Caco-2 (cell line): ENCODE measurements around the gene UTP11. TPM values are rescaled to one million over a fixed set of nuclear protein-coding genes. Genes with fewer than 3 reads are reported as not detected.

Source experiments
- BruUV-seq: library from RNA; stranded (reverse); fragments of 400-500 nt; replicated peaks from 2 replicates; lab custom pipeline; 2021; lab: Mats Ljungman, UMichigan
- CTCF ChIA-PET: fragments of 300-600 bp; sonication (Branson Sonifier 250); formaldehyde crosslinking; loops from one replicate; lab custom pipeline; 2022; ENCODE audit warnings: antibody characterized with exemption; lab: Charles Lee
- POLR2A ChIA-PET: fragments of 300-600 bp; sonication (Branson Sonifier 250); formaldehyde crosslinking; loops from one replicate; lab custom pipeline; 2022; ENCODE audit warnings: antibody characterized with exemption; lab: Charles Lee
- DNase-seq, 2 experiments: peaks; one replicate each; pipeline versions ENCODE4 v3.0.0 to v3.0.0-alpha.2; 2020 to 2022
- H3K27me3 ChIP-seq: replicated peaks from 2 replicates; pipeline ENCODE4 v1.6.0; 2011; ENCODE audit warnings: low read length; ENCODE audit not compliant: control insufficient read depth, insufficient read depth
- H3K36me3 ChIP-seq: 2 replicates; pipeline ENCODE4 v1.5.1; 2011; ENCODE audit warnings: low read length; ENCODE audit not compliant: control insufficient read depth, insufficient read depth
- H3K4me1 ChIP-seq: fragments of 250-450 bp; sonication (Bioruptor Pico); 2 replicates; pipeline ENCODE4 v1.5.1; 2020; ENCODE audit warnings: mild to moderate bottlenecking
- H3K4me3 ChIP-seq: 2 replicates; pipeline ENCODE4 v1.5.1; 2011; ENCODE audit warnings: low read depth, mild to moderate bottlenecking, control low read depth, low read length
- H3K9me3 ChIP-seq: fragments of 250-450 bp; sonication (Bioruptor Pico); 2 replicates; pipeline ENCODE4 v1.5.1; 2020; ENCODE audit warnings: mild to moderate bottlenecking, moderate library complexity
- H3K27ac Mint-ChIP-seq: one replicate; pipeline ENCODE4 v1.8.0; 2022; ENCODE audit warnings: mixed read lengths; ENCODE audit not compliant: unreplicated experiment
- H3K27me3 Mint-ChIP-seq: one replicate; pipeline ENCODE4 v1.8.0; 2022; ENCODE audit warnings: mixed read lengths; ENCODE audit not compliant: insufficient read depth, unreplicated experiment
- H3K36me3 Mint-ChIP-seq: one replicate; pipeline ENCODE4 v1.8.0; 2022; ENCODE audit warnings: mild to moderate bottlenecking, mixed read lengths; ENCODE audit not compliant: insufficient read depth, unreplicated experiment
- H3K4me1 Mint-ChIP-seq: one replicate; pipeline ENCODE4 v1.8.0; 2022; ENCODE audit warnings: low read depth, mixed read lengths; ENCODE audit not compliant: unreplicated experiment
- H3K4me3 Mint-ChIP-seq: one replicate; pipeline ENCODE4 v1.8.0; 2022; ENCODE audit warnings: mild to moderate bottlenecking, moderate library complexity, mixed read lengths; ENCODE audit not compliant: unreplicated experiment
- H3K9me3 Mint-ChIP-seq: one replicate; pipeline ENCODE4 v1.8.0; 2022; ENCODE audit warnings: mixed read lengths; ENCODE audit not compliant: unreplicated experiment
- CTCF ChIP-seq, 2 experiments: fragments of 200-600 bp in 1 of 2; IDR thresholded peaks; 1 replicate in 1 of 2; 2 replicates in 1 of 2; pipeline versions ENCODE4 v1.5.1 to v1.8.0; 2011 to 2022; ENCODE audit warnings: antibody characterized with exemption in 1 of 2, control low read depth in 1 of 2, inconsistent platforms in 1 of 2, low read depth in 1 of 2, low read length in 1 of 2, mild to moderate bottlenecking in 1 of 2, moderate library complexity in 1 of 2; ENCODE audit not compliant: insufficient read depth in 1 of 2, severe bottlenecking in 1 of 2, unreplicated experiment in 1 of 2
- intact Hi-C: fragments of 100-400 bp; cut with micrococcal nuclease; formaldehyde crosslinking; loops from one replicate; pipeline ENCODE4 v1.10.0; 2022; ENCODE audit not compliant: unreplicated experiment
- total RNA-seq: library from RNA; stranded (reverse); gene quantifications from 2 replicates; pipeline ENCODE4 v1.2.3, GENCODE V29; 2022

The UTP11 gene
- total RNA-seq, 1 experiment from 2014 or later = 29.1 TPM

DNA sequence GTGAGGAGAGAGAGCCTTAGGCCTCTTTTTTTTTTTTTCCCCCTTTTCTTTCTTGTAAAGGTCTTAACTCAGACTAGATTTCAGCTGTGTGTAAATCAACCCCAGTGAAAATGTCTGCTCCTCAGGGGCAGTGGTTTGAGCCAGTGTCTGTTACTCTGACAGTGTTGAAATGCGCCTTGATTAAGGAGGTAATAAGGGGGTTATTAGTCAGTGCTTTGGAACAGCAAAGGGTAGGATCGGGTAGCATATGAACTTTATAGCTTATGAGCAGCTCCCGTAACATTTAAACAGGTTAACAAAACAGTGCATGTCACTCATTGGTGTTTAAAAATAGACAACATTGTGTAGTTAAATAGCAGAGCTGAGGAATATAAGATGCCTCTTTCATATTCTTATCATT is 10.3 kb downstream of the UTP11 start:
- H3K36me3 ChIP-seq = no peaks in the 10 kb centered on the region
- H3K9me3 Mint-ChIP-seq = no peaks in the 10 kb centered on the region
- H3K9me3 ChIP-seq = no peaks in the 10 kb centered on the region
- no peak overlapping the region for H3K4me3 ChIP-seq
- no peaks in the 10 kb centered on the region for H3K27me3 Mint-ChIP-seq
- ChIA-PET POLR2A (no interaction called here), CTCF (no interaction called here)
- H3K4me1 Mint-ChIP-seq = no peaks in the 10 kb centered on the region
- H3K4me1 ChIP-seq = no peaks in the 10 kb centered on the region
- no peaks in the 10 kb centered on the region for H3K27me3 ChIP-seq
- H3K4me3 Mint-ChIP-seq = no peak overlapping the region
- H3K36me3 Mint-ChIP-seq = peaks cover 63% of the 10 kb centered on the region
- no peak overlapping the region for H3K27ac Mint-ChIP-seq
- intact Hi-C loops = no loop called here
- TF ChIP-seq CTCF (IDR thresholded peaks at IDR 0.05; ENCODE audit: insufficient read depth in 1 of 2, low read depth in 1 of 2, low read length in 1 of 2, severe bottlenecking in 1 of 2, unreplicated experiment in 1 of 2) = no peak
- BruUV-seq = no TSS peak
- DNase-seq = no peak

DNA sequence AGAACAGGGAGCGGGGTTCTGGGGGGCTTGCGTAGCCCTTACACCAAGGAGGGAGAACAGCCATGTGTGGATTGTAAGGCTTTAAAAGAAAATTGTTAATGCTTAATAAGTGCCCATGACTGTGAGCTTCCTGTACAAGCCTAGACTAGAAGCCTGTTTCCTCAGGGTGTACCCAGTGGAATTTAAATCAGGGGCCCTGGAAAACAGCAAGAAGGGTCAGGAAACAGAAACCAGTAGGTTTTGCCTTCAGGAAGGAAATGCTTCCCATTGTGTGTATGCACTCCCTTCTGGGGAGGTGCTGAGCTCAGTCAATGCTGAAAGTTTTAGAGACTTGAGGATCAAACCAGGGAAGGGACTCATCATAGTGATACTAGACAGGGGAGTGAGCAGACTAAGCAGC is 12.7 kb downstream of the UTP11 start:
- H3K36me3 ChIP-seq = no peaks in the 10 kb centered on the region
- POLR2A ChIA-PET = no interaction called here
- H3K27ac Mint-ChIP-seq = no peak overlapping the region
- H3K4me1 Mint-ChIP-seq = no peaks in the 10 kb centered on the region
- H3K27me3 ChIP-seq = no peaks in the 10 kb centered on the region
- H3K4me1 ChIP-seq = no peaks in the 10 kb centered on the region
- H3K36me3 Mint-ChIP-seq = peaks cover 50% of the 10 kb centered on the region
- no TSS peak for BruUV-seq
- CTCF ChIA-PET = no interaction called here
- DNase-seq = no peak
- H3K9me3 Mint-ChIP-seq = no peaks in the 10 kb centered on the region
- H3K4me3 Mint-ChIP-seq = no peak overlapping the region
- no peaks in the 10 kb centered on the region for H3K9me3 ChIP-seq
- intact Hi-C loops = loop anchor here (5.0 kb wide), 2 partner anchors 377 to 812 kb away; no protein-coding TSS in a partner anchor
- no peak for TF ChIP-seq CTCF (IDR thresholded peaks at IDR 0.05; ENCODE audit: insufficient read depth in 1 of 2, low read depth in 1 of 2, low read length in 1 of 2, severe bottlenecking in 1 of 2, unreplicated experiment in 1 of 2)
- no peaks in the 10 kb centered on the region for H3K27me3 Mint-ChIP-seq
- no peak overlapping the region for H3K4me3 ChIP-seq

- no peaks in the 10 kb centered on the region for H3K4me1 Mint-ChIP-seq
- H3K27ac Mint-ChIP-seq = no peak overlapping the region
- H3K9me3 ChIP-seq = no peaks in the 10 kb centered on the region
- no peaks in the 10 kb centered on the region for H3K36me3 ChIP-seq
- POLR2A ChIA-PET = no interaction called here
- H3K4me3 Mint-ChIP-seq = no peak overlapping the region
- BruUV-seq = no TSS peak
- H3K4me3 ChIP-seq = no peak overlapping the region
- H3K4me1 ChIP-seq = no peaks in the 10 kb centered on the region
- intact Hi-C loops = loop anchor here (5.0 kb wide), 2 partner anchors 377 to 812 kb away; no protein-coding TSS in a partner anchor
- peaks cover 46% of the 10 kb centered on the region for H3K36me3 Mint-ChIP-seq
- no peak for DNase-seq
- no peaks in the 10 kb centered on the region for H3K27me3 Mint-ChIP-seq
- CTCF ChIA-PET = no interaction called here
- no peaks in the 10 kb centered on the region for H3K9me3 Mint-ChIP-seq
- no peaks in the 10 kb centered on the region for H3K27me3 ChIP-seq
- no peak for TF ChIP-seq CTCF (IDR thresholded peaks at IDR 0.05; ENCODE audit: insufficient read depth in 1 of 2, low read depth in 1 of 2, low read length in 1 of 2, severe bottlenecking in 1 of 2, unreplicated experiment in 1 of 2)
Measured at GRCh38 chr1:38025664-38026063, 13.1 kb downstream of the UTP11 start.
